Endodermal cell (in vitro differentiated cells): ENCODE results near the gene NR6A1. TPM values are rescaled to one million over a fixed set of nuclear protein-coding genes. Genes with fewer than 3 reads are reported as not detected.

Source experiments
- DNase-seq: peaks from one replicate; pipeline ENCODE4 v3.0.0-alpha.2; 2017
- H3K27ac ChIP-seq: 2 replicates; pipeline ENCODE4 v1.5.1; 2013; ENCODE audit warnings: mild to moderate bottlenecking, low read depth, low read length, moderate library complexity
- H3K27me3 ChIP-seq: 2 replicates; pipeline ENCODE4 v1.6.1; 2013; ENCODE audit warnings: mild to moderate bottlenecking, low read length, moderate library complexity; ENCODE audit not compliant: insufficient read depth, control insufficient read depth, poor library complexity, severe bottlenecking
- H3K36me3 ChIP-seq: 2 replicates; pipeline ENCODE4 v1.7.0; 2013; ENCODE audit warnings: mild to moderate bottlenecking, low read length, moderate library complexity; ENCODE audit not compliant: control insufficient read depth, insufficient read depth
- H3K4me1 ChIP-seq: one replicate; pipeline ENCODE4 v1.7.0; 2013; ENCODE audit warnings: low read length; ENCODE audit not compliant: control insufficient read depth, insufficient read depth
- H3K4me3 ChIP-seq: 2 replicates; pipeline ENCODE4 v1.5.1; 2013; ENCODE audit warnings: mild to moderate bottlenecking, low read length, moderate library complexity
- H3K9ac ChIP-seq: 2 replicates; pipeline ENCODE4 v1.6.1; 2013; ENCODE audit warnings: mild to moderate bottlenecking, low read length, moderate library complexity; ENCODE audit not compliant: poor library complexity, severe bottlenecking; ENCODE audit errors: extremely low read depth
- H3K9me3 ChIP-seq: 2 replicates; pipeline ENCODE4 v1.6.1; 2013; ENCODE audit warnings: mild to moderate bottlenecking, low read length, moderate library complexity; ENCODE audit not compliant: control insufficient read depth
- H3K27ac Mint-ChIP-seq: 2 replicates; pipeline ENCODE4 v1.8.0; 2020; ENCODE audit warnings: mixed read lengths
- H3K27me3 Mint-ChIP-seq: 2 replicates; pipeline ENCODE4 v1.8.0; 2021; ENCODE audit warnings: mild to moderate bottlenecking, mixed read lengths; ENCODE audit not compliant: insufficient read depth
- H3K36me3 Mint-ChIP-seq: 2 replicates; pipeline ENCODE4 v1.8.0; 2020; ENCODE audit warnings: low read depth, mixed read lengths
- H3K4me1 Mint-ChIP-seq: 2 replicates; pipeline ENCODE4 v1.8.0; 2020; ENCODE audit warnings: mixed read lengths
- H3K4me3 Mint-ChIP-seq: 2 replicates; pipeline ENCODE4 v1.8.0; 2020; ENCODE audit warnings: mild to moderate bottlenecking, moderate library complexity, mixed read lengths
- H3K9me3 Mint-ChIP-seq: 2 replicates; pipeline ENCODE4 v1.8.0; 2020; ENCODE audit warnings: mild to moderate bottlenecking, mixed read lengths
- WGBS, 2 experiments: methylation state at CpG; one replicate each; pipeline versions ENCODE4 v1.1.5 to v1.1.7; 2013; ENCODE audit warnings: missing lambda C conversion rate in 2 of 2, mixed read lengths in 1 of 2; ENCODE audit not compliant: insufficient coverage in 1 of 2, insufficient read length in 1 of 2; 5-methylcytosine and 5-hydroxymethylcytosine counted together
- total RNA-seq, 2 donors: library from RNA; stranded (reverse); fragmentation: NEBNext Ultra II Directional in 1 of 2; extraction: Animal tissue kit (Norgen Biotek cat#: 25700) in 1 of 2; gene quantifications; 2 replicates in 1 of 2; 3 replicates in 1 of 2; pipeline ENCODE4 v1.2.1, GENCODE V29; 2021
- TF ChIP-seq, protein P1 (sequence below): fragments of 200-600 bp; sonication (generic); conservative IDR thresholded peaks from 2 replicates; pipeline ENCODE4 v1.5.0; 2021; ENCODE audit warnings: antibody characterized with exemption, mild to moderate bottlenecking

NR6A1 gene
- total RNA-seq, 2 donors from 2014 or later = 168 to 206 TPM

DNA sequence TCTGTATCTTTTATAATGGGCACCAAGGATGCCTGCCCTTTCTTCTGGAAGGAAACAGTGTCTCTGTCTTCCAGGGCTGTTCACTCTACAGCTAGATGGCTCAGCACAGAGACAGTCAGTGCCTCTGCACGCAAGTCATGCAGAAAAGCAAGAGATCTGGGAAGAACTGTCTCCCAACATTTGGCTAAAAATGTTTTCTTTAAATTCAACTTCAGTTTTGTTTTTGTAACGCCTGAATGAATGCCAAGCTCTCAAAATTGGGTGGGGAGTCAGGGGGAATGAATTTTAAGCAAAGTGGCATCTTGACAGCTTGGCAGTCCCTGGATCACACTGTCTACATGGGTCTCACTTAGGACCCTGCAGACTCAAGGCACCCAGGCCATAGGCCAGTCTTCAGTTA lies 18.4 kb upstream of the NR6A1 start:
- no peaks in the 10 kb centered on the region for H3K4me1 ChIP-seq
- DNase-seq = no peak
- H3K9ac ChIP-seq = no peak overlapping the region
- Mint-ChIP-seq H3K36me3 (peaks cover 7% of the 10 kb centered on the region), H3K9me3 (no peaks in the 10 kb centered on the region), H3K27me3 (no peaks in the 10 kb centered on the region), H3K27ac (no peak overlapping the region), H3K4me1 (peaks cover 9% of the 10 kb centered on the region), H3K4me3 (no peak overlapping the region)
- TF ChIP-seq, protein P1, sequence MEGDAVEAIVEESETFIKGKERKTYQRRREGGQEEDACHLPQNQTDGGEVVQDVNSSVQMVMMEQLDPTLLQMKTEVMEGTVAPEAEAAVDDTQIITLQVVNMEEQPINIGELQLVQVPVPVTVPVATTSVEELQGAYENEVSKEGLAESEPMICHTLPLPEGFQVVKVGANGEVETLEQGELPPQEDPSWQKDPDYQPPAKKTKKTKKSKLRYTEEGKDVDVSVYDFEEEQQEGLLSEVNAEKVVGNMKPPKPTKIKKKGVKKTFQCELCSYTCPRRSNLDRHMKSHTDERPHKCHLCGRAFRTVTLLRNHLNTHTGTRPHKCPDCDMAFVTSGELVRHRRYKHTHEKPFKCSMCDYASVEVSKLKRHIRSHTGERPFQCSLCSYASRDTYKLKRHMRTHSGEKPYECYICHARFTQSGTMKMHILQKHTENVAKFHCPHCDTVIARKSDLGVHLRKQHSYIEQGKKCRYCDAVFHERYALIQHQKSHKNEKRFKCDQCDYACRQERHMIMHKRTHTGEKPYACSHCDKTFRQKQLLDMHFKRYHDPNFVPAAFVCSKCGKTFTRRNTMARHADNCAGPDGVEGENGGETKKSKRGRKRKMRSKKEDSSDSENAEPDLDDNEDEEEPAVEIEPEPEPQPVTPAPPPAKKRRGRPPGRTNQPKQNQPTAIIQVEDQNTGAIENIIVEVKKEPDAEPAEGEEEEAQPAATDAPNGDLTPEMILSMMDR = no peak
- 88 to 100% methylated on average over 2 of the region's 2 CpGs for WGBS, 2 experiments
- H3K9me3 ChIP-seq = no peaks in the 10 kb centered on the region
- H3K27me3 ChIP-seq = no peaks in the 10 kb centered on the region
- H3K36me3 ChIP-seq = no peaks in the 10 kb centered on the region
- H3K4me3 ChIP-seq = no peak overlapping the region
- H3K27ac ChIP-seq = no peak overlapping the region

DNA sequence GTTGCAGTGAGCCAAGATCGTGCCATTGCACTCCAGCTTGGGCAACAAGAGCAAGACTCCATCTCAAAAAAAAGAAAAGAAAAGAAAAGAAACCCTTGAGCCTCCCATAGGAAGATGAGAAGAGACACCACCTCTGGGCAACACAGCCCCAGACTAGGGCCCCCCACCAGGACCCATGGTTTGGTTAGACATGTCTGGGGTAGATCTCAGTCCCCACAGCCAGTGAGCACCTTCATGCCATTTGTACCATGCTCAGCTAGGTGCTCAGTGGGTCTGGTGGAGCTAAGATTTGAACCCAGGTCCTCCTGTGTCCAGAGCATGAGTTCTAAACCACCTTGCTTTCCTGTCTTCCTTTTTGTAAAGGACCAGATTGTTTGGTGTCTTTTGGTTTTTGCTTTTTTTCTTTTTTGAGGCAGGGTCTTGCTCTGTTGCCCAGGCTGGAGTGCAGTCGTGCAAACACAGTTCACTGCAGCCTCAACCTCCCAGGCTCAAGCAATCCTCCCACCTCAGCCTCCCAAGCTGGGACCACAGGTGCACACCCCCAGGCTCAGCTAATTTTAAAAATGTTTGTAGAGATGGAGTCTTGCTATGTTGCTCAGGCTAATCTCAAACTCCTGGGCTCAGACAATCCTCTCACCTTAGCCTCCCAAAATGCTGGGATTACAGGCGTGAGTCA lies 17.6 kb upstream of the NR6A1 start:
- Histone ChIP-seq H3K36me3 (no peaks in the 10 kb centered on the region), H3K4me3 (no peak overlapping the region), H3K9ac (no peak overlapping the region), H3K4me1 (no peaks in the 10 kb centered on the region), H3K27me3 (no peaks in the 10 kb centered on the region), H3K9me3 (no peaks in the 10 kb centered on the region), H3K27ac (no peak overlapping the region)
- Mint-ChIP-seq H3K9me3 (no peaks in the 10 kb centered on the region), H3K4me3 (no peak overlapping the region), H3K27ac (no peak overlapping the region), H3K36me3 (peaks cover 7% of the 10 kb centered on the region), H3K4me1 (peaks cover 9% of the 10 kb centered on the region), H3K27me3 (no peaks in the 10 kb centered on the region)
- peak; percentile 37 for DNase-seq
- TF ChIP-seq, protein P1 = no peak
- 86 to 92% methylated on average over 1 to 3 of the region's 3 CpGs for WGBS, 2 experiments

DNA sequence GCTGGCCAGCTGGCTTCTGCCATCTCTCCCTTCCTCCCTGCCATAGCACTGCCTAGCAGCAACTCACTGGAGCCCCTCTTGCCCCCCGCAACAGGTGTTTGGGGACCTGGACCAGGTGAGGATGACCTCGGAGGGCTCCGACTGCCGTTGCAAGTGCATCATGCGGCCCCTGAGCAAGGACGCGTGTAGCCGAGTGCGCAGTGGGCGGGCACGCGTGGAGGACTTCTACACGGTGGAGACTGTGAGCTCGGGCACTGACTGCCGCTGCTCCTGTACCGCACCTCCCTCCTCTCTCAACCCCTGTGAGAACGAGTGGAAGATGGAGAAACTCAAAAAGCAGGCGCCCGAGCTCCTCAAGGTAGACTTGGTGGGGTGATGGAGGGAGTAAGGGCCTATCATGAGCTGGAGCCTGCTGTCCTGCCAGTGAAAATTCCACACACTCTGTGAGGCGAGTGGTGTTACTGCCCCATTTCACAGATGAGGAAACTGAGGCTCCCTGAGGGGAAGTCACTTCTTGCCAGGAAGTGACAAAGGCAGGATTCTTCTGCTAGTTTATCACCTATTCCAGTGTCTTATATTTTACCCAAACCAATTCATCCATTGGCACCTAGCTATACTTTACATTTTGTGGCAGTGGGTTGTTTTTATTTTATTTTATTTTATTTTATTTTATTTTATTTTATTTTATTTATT lies 15.9 kb upstream of the NR6A1 start:
- H3K27ac Mint-ChIP-seq = no peak overlapping the region
- no peak overlapping the region for H3K4me3 Mint-ChIP-seq
- H3K4me1 Mint-ChIP-seq = peaks cover 2% of the 10 kb centered on the region
- H3K4me1 ChIP-seq = no peaks in the 10 kb centered on the region
- TF ChIP-seq, protein P1 = no peak
- no peak overlapping the region for H3K27ac ChIP-seq
- no peaks in the 10 kb centered on the region for H3K9me3 ChIP-seq
- H3K27me3 Mint-ChIP-seq = no peaks in the 10 kb centered on the region
- WGBS, 2 experiments = 96 to 98% methylated on average over 17 to 20 of the region's 20 CpGs
- no peaks in the 10 kb centered on the region for H3K9me3 Mint-ChIP-seq
- peak; percentile 42 for DNase-seq
- H3K9ac ChIP-seq = no peak overlapping the region
- H3K36me3 ChIP-seq = no peaks in the 10 kb centered on the region
- H3K27me3 ChIP-seq = no peaks in the 10 kb centered on the region
- H3K36me3 Mint-ChIP-seq = peaks cover 7% of the 10 kb centered on the region
- no peak overlapping the region for H3K4me3 ChIP-seq
